HG02852 (cell line): ENCODE results near the gene DCHS2.

ENCODE experiments used
- ATAC-seq: cut with Tn5 transposase; IDR thresholded peaks from one replicate; pipeline ENCODE4 v1.9.1; 2021; ENCODE audit warnings: mild to moderate bottlenecking, moderate library complexity; ENCODE audit not compliant: unreplicated experiment

DCHS2 gene

DNA sequence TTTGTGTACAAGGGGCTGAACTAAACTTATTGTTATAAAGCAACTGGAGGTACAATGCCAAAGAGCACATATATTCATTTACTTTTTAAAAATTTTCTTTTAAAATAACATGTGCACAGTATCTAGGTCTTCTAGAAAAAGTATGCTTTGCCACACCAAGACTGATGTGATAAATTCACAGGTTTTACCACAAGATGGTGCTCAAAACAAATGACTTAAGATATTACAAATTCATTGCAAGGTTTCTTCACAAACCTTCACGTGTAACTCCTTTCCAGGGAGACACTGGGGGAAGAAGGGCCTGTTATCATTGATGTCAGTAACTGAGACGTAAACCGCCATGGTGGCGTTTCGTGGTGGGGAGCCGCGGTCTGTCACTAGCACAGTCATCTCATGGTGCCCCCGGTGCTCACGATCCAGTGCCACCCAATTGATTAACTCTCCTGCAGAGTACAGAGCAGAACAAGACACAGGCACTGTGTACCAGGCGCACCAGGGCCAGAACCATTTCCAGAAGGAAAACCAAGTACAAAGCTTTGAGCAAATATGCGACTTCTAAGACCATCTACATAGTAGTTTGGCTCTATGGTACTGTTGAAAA lies 162.2 kb downstream of the DCHS2 start:
- no peak for ATAC-seq

DNA sequence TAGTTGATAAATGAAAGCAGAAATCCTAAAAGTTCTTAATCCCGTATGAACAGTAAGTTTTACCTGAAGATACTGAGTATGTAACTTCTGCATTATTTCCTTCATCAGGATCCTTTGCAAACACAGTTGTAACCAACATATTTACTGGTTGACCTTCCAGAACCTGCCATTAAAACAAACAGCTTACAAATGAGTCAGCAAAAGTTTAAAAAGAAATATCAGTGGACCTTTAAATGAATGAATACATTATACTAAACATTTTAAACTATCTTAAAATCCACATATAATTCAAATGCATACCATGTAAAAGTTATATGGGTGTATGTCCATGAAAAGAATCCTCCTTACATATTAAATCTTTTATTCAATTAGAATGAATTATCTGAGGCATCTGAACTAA lies 163.6 kb downstream of the DCHS2 start:
- no peak for ATAC-seq

DNA sequence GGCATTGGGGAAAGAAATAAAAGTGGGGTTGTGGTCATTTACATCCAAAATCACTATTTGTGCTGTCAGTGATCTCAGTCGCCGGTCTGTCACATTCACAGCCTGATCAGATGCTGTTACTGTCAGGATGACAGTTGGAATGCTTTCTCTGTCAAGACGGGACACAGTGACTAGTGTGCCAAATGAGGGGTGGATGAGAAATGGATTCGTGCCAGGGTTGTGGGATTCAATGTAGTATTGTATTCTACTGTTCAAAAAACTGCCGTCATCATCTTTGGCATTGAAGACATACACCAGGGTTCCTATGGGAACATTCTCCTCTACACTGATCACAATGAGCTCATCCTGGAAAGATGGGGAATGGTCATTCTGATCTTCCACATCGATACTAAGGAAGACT lies 171.1 kb downstream of the DCHS2 start:
- no peak for ATAC-seq

DNA sequence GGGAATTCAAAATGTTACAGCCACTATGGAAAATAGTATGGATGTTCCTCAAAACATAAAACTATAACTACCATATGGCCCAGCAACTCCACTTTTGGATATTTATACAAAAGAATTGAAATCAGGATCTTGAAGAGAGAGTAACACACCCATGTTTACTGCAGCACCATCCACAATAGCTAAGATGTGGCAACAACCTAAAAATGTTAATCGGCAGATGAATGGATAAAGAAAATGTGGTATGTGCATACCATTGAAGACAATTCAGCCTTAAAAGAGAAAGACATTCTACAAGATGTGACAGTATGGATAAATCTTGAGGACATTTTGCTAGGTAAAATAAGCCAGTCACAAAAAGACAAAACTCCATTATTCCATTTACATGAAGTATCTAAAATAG lies 171.9 kb downstream of the DCHS2 start:
- ATAC-seq = no peak

DNA sequence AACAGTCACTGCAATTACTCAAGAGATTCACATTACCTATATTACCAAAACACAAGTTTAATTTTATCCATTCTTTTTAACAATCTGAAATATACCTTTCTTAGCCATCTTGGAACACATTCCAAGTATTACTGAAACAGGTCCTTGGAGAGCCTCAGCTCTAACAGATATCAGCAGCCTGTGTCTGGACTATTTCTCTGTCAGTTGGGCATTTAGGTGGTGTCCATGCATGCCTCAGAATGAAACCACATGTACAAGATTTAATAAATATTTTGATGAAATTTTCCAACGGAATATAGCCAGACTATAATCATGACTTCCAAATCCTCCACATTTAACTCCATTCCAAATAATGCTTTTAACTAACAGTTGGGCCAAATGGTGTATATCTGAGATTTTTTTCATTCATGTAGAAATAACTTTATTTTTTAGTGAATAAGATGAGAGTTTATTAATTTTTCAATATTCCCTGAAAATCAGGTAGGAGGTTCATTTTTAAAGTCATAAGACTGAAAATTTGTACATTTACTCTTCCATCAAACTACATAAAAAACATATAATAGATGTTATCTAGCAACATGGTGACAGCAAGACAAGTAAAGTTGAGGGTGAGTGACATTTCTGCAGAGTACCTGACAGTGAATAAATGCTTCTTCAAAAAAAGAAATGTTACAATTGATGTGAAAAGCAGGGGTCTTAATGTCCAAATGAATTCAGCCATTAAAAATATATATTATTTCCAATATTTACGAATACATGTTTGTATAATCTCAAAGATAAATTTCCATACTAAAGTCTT lies 174.2 kb downstream of the DCHS2 start:
- no peak for ATAC-seq

DNA sequence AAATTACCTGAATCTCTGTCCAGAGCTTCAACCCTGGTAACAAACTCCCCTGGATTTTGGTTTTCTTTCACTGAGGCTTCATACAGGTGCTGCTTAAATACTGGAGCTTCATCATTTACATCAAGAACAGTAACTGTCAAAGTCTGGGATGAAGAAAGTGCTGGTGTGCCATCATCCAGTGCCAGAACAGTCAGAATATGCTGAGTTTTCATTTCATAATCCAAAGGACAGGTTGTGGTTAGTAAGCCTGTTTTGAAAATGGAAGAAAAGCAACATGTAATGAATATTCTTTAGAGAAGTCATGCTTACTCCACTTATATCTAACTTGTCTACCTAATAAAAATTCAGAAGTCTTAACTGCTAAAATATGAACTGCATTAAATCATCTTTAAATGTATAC lies 175.9 kb downstream of the DCHS2 start:
- no peak for ATAC-seq

DNA sequence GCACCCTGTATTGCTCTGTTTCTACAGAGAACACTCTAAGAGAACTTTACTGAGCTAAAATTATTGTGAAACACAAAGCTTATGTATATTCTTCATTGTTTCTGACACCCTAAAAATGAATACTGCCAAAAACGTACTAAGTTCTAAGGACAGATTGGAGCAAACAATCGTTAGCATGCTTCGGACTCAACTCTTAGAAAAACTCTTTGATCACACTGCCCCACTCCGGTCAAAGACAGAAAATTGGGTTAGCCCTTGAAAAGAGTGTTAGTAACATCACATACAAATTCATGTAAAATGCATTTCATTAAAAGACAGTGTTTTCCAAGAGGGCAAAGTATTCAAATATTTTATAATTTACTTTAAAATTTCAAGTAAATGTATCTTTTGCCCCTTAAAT lies 177.4 kb downstream of the DCHS2 start:
- no peak for ATAC-seq

DNA sequence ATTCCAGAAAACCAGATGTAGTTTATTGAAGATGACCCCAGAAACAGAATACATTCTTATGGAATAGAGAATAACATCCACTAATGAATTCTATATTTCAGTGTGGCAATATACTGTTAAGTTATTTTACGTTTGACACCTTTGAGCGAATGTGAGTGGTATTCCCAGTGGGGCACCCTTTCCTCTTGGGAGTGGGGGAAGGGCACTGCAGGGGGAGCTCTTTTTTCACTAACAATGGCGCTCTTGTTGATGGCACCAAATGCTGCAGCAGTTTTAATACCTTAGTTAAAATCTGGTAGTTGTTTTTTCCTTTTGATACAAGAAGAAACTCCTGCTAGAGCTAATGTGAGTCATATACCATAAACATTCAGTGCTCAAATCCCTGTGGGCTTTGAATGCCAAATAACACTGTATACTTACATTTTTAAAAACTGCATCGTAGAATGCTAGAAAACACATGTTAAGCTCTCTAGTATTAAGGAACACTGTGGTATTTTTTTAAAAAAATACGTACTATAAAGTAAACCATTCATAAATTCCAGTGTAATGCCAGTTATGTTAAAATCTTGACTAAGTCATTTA lies 178.5 kb downstream of the DCHS2 start:
- ATAC-seq = no peak

DNA sequence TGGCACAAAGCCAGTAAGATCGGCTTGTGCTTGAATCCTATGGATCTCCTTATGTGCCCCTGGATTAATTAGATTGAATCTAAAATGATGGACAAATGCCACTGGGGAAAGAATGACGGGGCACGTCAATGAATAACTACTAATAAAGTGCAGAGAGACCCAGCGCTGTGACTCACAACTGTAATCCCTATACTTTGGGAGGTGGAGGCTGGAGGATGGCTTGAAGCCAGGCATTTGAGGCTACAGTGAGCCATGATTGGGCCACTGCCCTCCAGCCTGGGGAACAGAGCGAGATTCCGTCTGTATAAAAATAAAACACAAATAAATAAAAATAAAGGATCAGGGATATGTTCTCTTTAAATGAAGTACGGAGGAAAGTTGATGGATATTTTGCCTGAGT lies 179.4 kb downstream of the DCHS2 start:
- ATAC-seq = no peak

DNA sequence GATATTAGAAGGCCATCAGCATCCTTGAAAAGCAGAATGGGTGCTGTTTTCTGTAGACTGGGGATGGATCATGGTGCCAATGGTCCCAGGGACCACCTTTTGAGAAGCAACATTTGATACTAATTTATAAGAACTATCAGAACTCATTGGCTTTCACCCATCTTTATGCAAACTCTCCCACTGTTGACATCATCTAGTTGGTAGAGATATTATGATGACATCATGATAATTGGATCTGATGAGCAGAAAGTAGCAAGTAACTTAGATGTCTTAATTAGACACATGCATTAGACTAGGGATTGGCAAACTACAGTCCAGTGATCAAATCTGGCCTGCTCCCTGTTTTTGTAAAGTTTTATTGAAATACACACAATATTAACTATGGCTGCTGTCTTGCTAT lies 181.0 kb downstream of the DCHS2 start:
- ATAC-seq = no peak

DNA sequence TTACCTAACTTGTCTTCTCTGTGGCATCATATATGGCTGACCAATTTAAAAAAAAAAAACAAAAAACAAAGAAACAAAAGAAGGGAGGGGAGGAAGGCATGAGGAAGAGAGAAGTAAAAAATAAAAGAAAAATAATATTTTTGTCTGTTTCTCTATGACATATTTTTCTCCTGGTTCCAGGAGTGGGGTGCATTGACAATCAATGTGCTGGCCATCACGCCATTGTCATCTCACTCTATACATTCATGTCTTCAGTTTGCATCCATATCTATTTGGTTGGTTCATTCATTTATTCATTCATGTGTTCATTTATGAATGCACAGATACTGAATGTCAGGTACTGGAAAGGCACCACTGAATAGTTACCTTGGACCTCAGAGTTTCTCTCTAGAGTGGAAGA lies 183.4 kb downstream of the DCHS2 start:
- no peak for ATAC-seq

DNA sequence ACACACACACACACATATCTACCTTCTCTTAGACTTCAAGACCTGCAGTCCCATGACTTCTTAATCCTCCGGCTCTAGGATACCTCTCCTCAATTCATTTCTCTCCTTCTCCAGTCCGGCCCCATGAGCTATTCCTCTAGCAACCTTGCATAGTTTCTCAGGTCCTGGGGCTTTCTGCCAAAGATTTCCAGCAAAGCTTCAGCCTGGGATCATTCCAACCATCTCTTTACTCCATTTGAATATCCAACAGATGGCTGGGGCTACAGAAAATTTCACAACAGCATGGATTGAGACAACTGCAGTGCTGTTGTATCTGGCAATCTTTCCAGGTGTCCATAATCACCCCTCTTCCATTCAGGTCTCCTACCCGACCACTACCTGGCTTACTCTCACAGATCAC lies 184.1 kb downstream of the DCHS2 start:
- no peak for ATAC-seq

DNA sequence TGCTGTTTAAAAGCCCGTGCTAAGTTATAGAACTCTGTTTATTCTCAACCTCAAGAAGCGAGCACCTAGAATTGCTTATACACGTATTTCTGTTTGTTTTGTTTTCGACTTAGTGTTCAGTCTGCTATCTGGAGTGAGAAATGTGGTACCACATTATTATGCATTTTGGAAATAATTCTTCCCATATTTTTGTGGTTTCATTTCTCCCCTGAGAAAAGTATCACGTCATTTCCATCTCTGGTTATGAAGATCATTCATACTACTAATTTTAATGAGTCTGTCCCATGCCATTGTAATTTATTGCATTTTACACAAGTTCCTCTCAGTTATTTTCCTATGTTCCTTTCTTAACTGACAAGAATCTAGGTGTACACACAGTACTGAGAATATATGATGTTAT lies 186.0 kb downstream of the DCHS2 start:
- ATAC-seq = no peak

DNA sequence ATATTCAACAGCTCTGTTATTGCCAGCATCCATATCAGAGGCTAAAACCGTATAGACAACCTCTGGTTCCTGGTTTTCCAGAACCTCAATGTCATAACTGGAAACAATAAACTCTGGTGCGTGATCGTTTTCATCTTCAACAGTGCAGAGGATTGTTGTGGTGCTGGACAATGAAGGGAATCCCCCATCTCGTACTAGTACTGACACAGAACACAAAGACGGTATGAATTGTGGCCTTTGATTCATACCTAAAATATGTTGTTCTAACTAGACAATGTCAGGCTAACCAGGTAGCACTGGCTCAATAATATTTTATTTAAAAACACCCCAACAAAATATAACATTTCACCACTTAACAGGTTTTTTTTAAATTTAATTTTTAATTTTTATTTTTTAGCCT lies 186.9 kb downstream of the DCHS2 start:
- no peak for ATAC-seq

DNA sequence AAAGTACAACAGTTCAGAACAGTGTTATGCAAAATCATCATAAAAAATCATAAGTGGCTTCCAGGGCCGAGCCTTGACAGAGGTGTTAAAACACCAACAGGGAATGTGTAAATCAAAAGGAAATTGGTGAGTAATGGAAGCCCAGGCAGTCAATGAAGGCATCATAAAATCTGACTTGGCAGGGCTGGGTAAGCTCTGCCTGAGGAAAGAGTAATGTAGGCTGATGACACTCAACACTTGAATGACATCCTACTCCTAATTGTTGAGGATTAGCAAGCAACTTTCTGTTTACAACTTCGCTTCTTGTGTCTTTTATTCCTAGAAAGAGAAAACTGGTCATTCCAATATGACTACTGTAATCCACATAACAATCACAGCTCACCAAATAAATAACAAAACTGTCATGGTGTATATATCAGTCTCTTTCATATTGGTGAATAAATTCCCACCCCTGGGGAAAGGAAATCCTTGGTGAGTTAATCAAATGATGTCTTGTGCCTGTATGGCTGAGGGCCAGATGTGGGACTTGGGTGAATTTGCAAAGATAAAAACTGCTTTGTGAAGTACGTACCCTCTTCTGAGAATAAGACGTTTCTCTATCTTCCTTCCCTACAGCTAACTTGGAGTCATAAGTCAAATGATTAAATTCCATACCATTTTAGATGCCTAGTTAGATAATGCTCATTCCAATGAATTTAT lies 196.8 kb downstream of the DCHS2 start:
- ATAC-seq = no peak

DNA sequence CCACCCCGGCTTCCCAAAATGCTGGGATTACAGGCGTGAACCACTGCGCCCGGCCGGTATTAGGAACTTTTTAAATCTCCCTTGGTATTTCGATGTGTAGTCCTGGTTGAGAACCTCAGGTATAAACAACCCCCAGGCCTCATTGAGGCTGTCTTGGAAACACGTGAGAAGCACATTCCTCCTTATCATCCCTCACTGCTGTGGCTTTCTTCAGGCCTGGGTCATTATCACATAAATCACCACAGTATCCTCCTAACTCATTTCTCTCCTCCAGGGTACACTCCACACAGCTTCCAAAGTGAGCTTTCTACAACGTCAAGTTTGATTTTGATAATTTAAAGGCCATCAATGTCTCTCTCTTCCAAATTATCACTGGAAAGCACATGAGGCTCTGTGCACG lies 198.2 kb downstream of the DCHS2 start:
- no peak for ATAC-seq

DNA sequence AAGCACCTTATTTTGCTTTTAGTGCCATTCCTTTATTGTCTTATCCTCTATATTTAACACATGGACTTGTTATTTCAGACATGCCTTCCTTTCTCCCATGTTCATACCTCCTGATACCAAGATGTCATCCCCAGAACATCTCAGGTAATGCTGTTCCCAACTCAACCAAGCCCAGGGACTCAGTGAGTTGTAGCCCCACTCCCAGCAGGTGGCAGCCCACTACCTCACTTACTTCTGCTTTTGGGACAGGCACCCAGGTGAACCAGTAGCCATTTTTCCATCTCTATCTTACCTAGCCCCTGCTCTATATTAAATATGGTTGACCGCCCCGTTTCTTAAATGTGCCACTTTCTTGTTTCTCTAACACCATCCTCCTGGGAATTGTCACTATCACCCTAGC lies 199.0 kb downstream of the DCHS2 start:
- no peak for ATAC-seq

DNA sequence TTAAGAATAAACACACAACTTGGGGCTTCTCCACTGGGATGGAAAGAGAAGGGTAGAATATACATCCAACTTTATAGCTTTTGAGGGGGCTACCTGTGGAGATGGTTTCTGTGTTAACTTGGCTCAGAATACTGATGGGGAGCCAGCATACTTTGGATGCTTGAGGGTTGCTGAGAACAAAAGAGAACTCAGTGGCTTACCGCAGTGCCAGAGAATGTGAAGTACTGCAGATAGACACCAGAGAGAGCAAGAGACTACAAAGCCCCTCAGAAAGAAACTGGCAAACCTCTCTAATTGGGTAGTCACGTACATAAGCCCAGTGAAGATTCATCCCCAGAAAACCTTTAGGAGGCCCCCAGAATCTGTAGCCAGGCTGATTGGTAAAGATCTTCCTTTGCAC lies 214.4 kb downstream of the DCHS2 start:
- no peak for ATAC-seq

DNA sequence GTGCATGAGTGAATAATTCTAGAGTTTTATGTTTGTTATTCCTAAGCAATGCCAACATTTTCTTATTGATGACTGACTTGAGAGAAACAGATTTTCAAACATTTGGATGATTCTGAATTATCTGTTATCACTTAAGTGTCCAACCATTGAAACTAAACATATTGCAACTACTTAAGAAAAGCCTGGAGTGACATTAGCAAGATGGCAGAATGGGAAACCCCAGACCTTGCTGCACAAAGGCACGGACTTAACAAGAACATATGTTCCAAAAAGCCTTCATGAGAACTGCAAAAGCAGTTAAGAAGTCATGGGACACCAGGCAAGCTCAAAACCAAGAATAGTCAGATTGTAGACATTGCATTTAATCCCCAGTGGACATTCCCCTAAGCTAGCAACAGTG lies 215.1 kb downstream of the DCHS2 start:
- ATAC-seq = no peak

DNA sequence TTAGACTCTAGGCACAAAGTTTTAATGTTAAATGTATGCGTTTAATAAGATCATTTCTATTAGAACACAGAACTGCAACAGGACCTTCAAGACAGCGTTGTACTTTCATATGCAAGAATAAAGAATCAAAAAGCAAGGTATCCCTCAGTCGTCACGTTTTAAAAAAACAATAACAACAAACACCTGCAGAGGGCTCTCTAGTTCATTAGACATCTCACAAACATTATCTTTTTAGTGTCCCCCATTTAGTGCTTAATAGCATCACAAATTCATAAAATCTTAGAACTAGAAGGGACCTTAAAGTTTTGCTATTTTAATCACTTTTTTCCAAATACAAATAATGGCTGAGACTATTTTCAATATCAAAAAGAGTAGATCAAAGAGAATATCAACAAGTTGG lies 236.6 kb downstream of the DCHS2 start:
- ATAC-seq = no peak

DNA sequence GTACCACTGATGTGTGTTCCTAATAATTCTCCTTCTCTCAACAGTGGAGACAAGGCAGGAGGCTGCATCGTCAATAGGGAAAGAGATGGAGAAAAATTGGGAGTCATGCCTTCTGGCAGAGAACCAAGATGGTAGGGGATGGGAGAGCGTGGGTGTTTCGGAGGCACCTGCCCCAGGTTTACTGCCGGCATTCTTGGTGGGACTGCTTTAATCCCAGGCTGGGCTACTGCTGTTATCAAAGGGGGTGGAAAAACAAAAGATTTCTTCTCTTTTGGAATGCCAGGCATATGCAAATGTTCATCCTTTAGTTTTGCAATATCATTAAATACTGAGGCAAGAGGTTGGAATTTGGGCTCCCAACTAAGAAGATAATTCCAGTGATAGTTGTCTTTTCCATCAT lies 257.0 kb downstream of the DCHS2 start:
- ATAC-seq = no peak
